B cell (primary cell): ENCODE data around the gene HOATZ. TPM values are rescaled to one million over a fixed set of nuclear protein-coding genes. Genes with fewer than 3 reads are reported as not detected.

Experiments
- ATAC-seq: fragments of 200-7000 bp; cut with Tn5 transposase; one replicate; pipeline ENCODE4 v1.10.0; 2021; ENCODE audit warnings: low read depth, mild to moderate bottlenecking, moderate number of reproducible peaks, moderate library complexity
- CTCF ChIA-PET: fragments of 350-600 bp; sonication (Branson Sonifier 250); formaldehyde crosslinking; loops from one replicate; lab custom pipeline; 2021; ENCODE audit warnings: antibody characterized with exemption, inconsistent platforms; lab: Charles Lee
- POLR2A ChIA-PET: fragments of 350-600 bp; sonication (Branson Sonifier 250); formaldehyde crosslinking; loops from one replicate; lab custom pipeline; 2021; ENCODE audit warnings: antibody characterized with exemption; lab: Charles Lee
- DNase-seq: peaks from one replicate; pipeline ENCODE4 v3.0.0; 2013
- H2AFZ ChIP-seq: 2 replicates; pipeline ENCODE4 v1.6.1; 2012; ENCODE audit warnings: mild to moderate bottlenecking, low read depth, low read length; ENCODE audit not compliant: insufficient read depth, poor library complexity, severe bottlenecking
- H3K27ac ChIP-seq, 2 donors: 1 replicate in 1 of 2; 2 replicates in 1 of 2; pipeline ENCODE4 v1.5.1; 2012 to 2013; ENCODE audit warnings: low read length in 2 of 2, mild to moderate bottlenecking in 2 of 2, moderate library complexity in 1 of 2
- H3K27me3 ChIP-seq, 4 experiments: fragments of 200-600 bp in 1 of 4; sonication (generic) in 1 of 4; replicated peaks in 1 of 4; 1 replicate in 2 of 4; 2 replicates in 2 of 4; pipeline versions ENCODE4 v1.6.1 to v1.7.0; 2013 to 2016; ENCODE audit warnings: low read length in 3 of 4, mild to moderate bottlenecking in 2 of 4, mixed read lengths in 1 of 4, moderate library complexity in 1 of 4; ENCODE audit not compliant: insufficient read depth in 4 of 4, control insufficient read depth in 3 of 4; ENCODE audit errors: control extremely low read depth in 1 of 4
- H3K36me3 ChIP-seq, 2 experiments: replicated peaks in 1 of 2; 1 replicate in 1 of 2; 2 replicates in 1 of 2; pipeline versions ENCODE4 v1.6.1 to v1.7.1; 2013; ENCODE audit warnings: low read length in 1 of 2; ENCODE audit not compliant: insufficient read depth in 2 of 2, control insufficient read depth in 1 of 2; ENCODE audit errors: control extremely low read depth in 1 of 2, extremely low read depth in 1 of 2
- H3K4me1 ChIP-seq, 2 donors: fragments of 200-600 bp in 1 of 2; sonication (generic) in 1 of 2; 1 replicate in 1 of 2; 2 replicates in 1 of 2; pipeline versions ENCODE4 v1.5.1 to v1.6.1; 2013 to 2017; ENCODE audit warnings: low read length in 2 of 2; ENCODE audit not compliant: control insufficient read depth in 2 of 2, insufficient read depth in 2 of 2
- H3K4me2 ChIP-seq: replicated peaks from 2 replicates; pipeline ENCODE3; 2012; ENCODE audit warnings: mild to moderate bottlenecking, low read depth, low read length; ENCODE audit not compliant: poor library complexity, severe bottlenecking
- H3K4me3 ChIP-seq, 5 experiments: fragments of 200-600 bp in 1 of 5; sonication (generic) in 1 of 5; 1 replicate in 3 of 5; 2 replicates in 2 of 5; pipeline versions ENCODE4 v1.5.1 to v1.7.0; 2011 to 2016; ENCODE audit warnings: low read length in 4 of 5, mild to moderate bottlenecking in 4 of 5, low read depth in 2 of 5, control low read depth in 1 of 5, moderate library complexity in 1 of 5; ENCODE audit not compliant: insufficient read depth in 1 of 5; ENCODE audit errors: control extremely low read depth in 1 of 5, extremely low read depth in 1 of 5
- H3K79me2 ChIP-seq: fragments of 200-600 bp; sonication (generic); one replicate; pipeline ENCODE4 v1.6.0; 2016; ENCODE audit warnings: low read length; ENCODE audit not compliant: control insufficient read depth, insufficient read depth
- H3K9ac ChIP-seq: fragments of 200-600 bp; sonication (generic); 2 replicates; pipeline ENCODE4 v1.6.1; 2017; ENCODE audit warnings: mild to moderate bottlenecking, low read length, moderate library complexity
- H3K9me3 ChIP-seq, 3 donors: one replicate each; pipeline versions ENCODE4 v1.6.1 to v1.7.1; 2013; ENCODE audit warnings: low read length in 2 of 3; ENCODE audit not compliant: control insufficient read depth in 2 of 3, insufficient read depth in 1 of 3; ENCODE audit errors: control extremely low read depth in 1 of 3
- H4K20me1 ChIP-seq: 2 replicates; pipeline ENCODE4 v1.6.0; 2012; ENCODE audit warnings: mild to moderate bottlenecking, low read length; ENCODE audit not compliant: insufficient read depth, control insufficient read depth, poor library complexity, severe bottlenecking
- H3K27ac Mint-ChIP-seq: one replicate; pipeline ENCODE4 v1.8.0; 2021; ENCODE audit warnings: mixed read lengths
- H3K27me3 Mint-ChIP-seq: one replicate; pipeline ENCODE4 v1.8.0; 2021; ENCODE audit warnings: mixed read lengths
- H3K4me1 Mint-ChIP-seq: one replicate; pipeline ENCODE4 v1.8.0; 2021; ENCODE audit warnings: mixed read lengths
- H3K4me3 Mint-ChIP-seq: one replicate; pipeline ENCODE4 v1.8.0; 2021; ENCODE audit warnings: mixed read lengths
- H3K9me3 Mint-ChIP-seq: one replicate; pipeline ENCODE4 v1.8.0; 2022; ENCODE audit warnings: mixed read lengths; ENCODE audit not compliant: insufficient read depth
- EZH2 ChIP-seq: IDR thresholded peaks from 2 replicates; pipeline ENCODE4 v1.6.1; 2012; ENCODE audit warnings: borderline replicate concordance, low read depth, mild to moderate bottlenecking, moderate library complexity, low read length; ENCODE audit not compliant: insufficient read depth, poor library complexity, severe bottlenecking
- WGBS: methylation state at CpG from one replicate; pipeline ENCODE4 v1.1.5; 2013; ENCODE audit warnings: missing lambda C conversion rate; ENCODE audit not compliant: insufficient coverage; 5-methylcytosine and 5-hydroxymethylcytosine counted together
- intact Hi-C: fragments of 100-400 bp; cut with micrococcal nuclease; formaldehyde crosslinking; loops from one replicate; pipeline ENCODE4 v1.10.0; 2022
- polyA plus RNA-seq: library from polyadenylated mRNA; depleted of rRNA; stranded (reverse); fragments of >200 nt; gene quantifications from 2 replicates; pipeline ENCODE4 v1.2.3, GENCODE V29; 2012
- total RNA-seq, 2 donors: library from RNA; stranded (reverse); fragments of 120-200 nt in 1 of 2; gene quantifications; 1 replicate in 1 of 2; 2 replicates in 1 of 2; pipeline versions ENCODE4 v1.2.3 to v1.2.4, GENCODE V29; 2013 to 2022
- TF ChIP-seq, protein P1 (sequence below): fragments of 200-600 bp; IDR thresholded peaks from one replicate; pipeline ENCODE4 v1.8.0; 2022; ENCODE audit warnings: antibody characterized with exemption, mild to moderate bottlenecking

Gene HOATZ
- total and polyA plus RNA-seq, 2 donors (not counting 1 experiment from before 2014, with no cell fraction given), result not detected

DNA sequence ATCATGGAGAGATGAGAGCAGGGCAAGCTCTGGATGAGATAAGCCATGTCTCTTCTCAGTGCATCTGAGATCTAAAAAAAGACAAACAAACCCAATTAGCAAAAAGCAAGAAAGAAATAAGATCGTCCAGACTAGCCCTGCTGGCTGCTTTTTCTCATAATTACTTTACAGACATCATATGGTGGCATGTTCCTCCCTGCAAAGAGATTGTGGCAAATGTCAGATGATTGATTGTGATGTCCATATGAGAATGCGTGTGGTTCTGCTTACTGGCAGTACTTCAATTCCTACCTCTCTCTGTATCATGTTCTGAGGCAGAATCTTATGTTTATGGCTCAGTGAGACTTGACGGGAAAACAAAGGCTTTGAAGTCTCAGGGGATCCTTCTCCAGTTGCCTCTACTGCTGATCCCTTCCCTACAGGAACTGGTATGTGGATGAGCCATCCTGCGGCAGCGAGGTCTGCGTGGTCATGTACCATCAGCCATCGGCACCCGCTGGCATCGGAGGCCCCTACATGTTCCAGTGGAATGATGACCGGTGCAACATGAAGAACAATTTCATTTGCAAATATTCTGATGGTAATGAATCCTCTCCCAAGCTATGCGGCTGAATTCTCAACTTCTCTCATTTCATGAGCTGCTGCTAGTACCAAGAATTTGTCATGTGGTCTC, 34.8 kb downstream of the HOATZ start:
- no peaks in the 10 kb centered on the region for H3K4me1 ChIP-seq
- no peak overlapping the region for H3K27ac ChIP-seq
- POLR2A ChIA-PET, result no interaction called here
- no peak for ATAC-seq
- no peak overlapping the region for H3K4me3 Mint-ChIP-seq
- no peaks in the 10 kb centered on the region for H3K36me3 ChIP-seq
- WGBS, result 97% methylated on average over 4 of the region's 11 CpGs
- no peak overlapping the region for H2AFZ ChIP-seq
- TF ChIP-seq, protein P1, sequence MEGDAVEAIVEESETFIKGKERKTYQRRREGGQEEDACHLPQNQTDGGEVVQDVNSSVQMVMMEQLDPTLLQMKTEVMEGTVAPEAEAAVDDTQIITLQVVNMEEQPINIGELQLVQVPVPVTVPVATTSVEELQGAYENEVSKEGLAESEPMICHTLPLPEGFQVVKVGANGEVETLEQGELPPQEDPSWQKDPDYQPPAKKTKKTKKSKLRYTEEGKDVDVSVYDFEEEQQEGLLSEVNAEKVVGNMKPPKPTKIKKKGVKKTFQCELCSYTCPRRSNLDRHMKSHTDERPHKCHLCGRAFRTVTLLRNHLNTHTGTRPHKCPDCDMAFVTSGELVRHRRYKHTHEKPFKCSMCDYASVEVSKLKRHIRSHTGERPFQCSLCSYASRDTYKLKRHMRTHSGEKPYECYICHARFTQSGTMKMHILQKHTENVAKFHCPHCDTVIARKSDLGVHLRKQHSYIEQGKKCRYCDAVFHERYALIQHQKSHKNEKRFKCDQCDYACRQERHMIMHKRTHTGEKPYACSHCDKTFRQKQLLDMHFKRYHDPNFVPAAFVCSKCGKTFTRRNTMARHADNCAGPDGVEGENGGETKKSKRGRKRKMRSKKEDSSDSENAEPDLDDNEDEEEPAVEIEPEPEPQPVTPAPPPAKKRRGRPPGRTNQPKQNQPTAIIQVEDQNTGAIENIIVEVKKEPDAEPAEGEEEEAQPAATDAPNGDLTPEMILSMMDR, result no peak
- TF ChIP-seq EZH2, result no peak
- no peaks in the 10 kb centered on the region for H3K79me2 ChIP-seq
- no peak for DNase-seq
- H3K9ac ChIP-seq, result no peak overlapping the region
- H4K20me1 ChIP-seq, result no peaks in the 10 kb centered on the region
- no peaks in the 10 kb centered on the region for H3K4me1 Mint-ChIP-seq
- H3K4me2 ChIP-seq, result no peak overlapping the region
- CTCF ChIA-PET, result no interaction called here
- H3K27me3 Mint-ChIP-seq, result peaks cover 38% of the 10 kb centered on the region
- intact Hi-C loops, result no loop called here
- no peak overlapping the region for H3K27ac Mint-ChIP-seq
- no peaks in the 10 kb centered on the region for H3K9me3 Mint-ChIP-seq
- no peaks in the 10 kb centered on the region for H3K9me3 ChIP-seq
- no peak overlapping the region for H3K4me3 ChIP-seq
- peaks cover 0 to 10% (median 5%) of the 10 kb centered on the region in 4 experiments for H3K27me3 ChIP-seq

DNA sequence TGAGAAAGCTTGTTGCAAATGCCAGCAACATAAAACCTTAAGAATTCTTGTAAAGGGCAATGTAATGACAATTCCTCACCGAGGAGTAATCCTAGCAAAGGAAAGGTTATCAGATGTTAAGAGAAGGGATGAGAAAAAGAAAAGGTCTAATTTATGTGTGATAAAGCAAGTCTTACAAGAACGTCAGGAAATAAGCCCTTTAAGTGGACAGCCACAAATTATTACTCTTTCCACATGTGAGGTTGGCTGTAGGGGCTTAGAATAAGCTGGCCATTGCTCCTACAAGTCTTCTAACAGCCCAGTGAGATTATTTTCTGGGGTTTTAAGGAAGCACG, 35.3 kb downstream of the HOATZ start:
- peaks cover 38% of the 10 kb centered on the region for H3K27me3 Mint-ChIP-seq

More for the DNA sequence above, 35.3 kb downstream of the HOATZ start:
- no peak for DNase-seq
- Histone ChIP-seq H3K9ac (no peak overlapping the region), H3K4me3 (no peak overlapping the region), H4K20me1 (no peaks in the 10 kb centered on the region), H3K9me3 (no peaks in the 10 kb centered on the region), H3K4me2 (no peak overlapping the region), H3K27ac (no peak overlapping the region), H3K36me3 (no peaks in the 10 kb centered on the region), H2AFZ (no peak overlapping the region), H3K27me3 (peaks cover 0 to 10% (median 4%) of the 10 kb centered on the region in 4 experiments), H3K4me1 (no peaks in the 10 kb centered on the region), H3K79me2 (no peaks in the 10 kb centered on the region)
- no peak overlapping the region for H3K4me3 Mint-ChIP-seq
- H3K27ac Mint-ChIP-seq, result no peak overlapping the region
- no peaks in the 10 kb centered on the region for H3K9me3 Mint-ChIP-seq
- TF ChIP-seq EZH2, result no peak
- H3K4me1 Mint-ChIP-seq, result no peaks in the 10 kb centered on the region
- intact Hi-C loops, result no loop called here
- ChIA-PET CTCF (no interaction called here), POLR2A (no interaction called here)
- 80% methylated on average over 1 of the region's 3 CpGs for WGBS
- no peak for ATAC-seq
